ENCODE data around the gene AARS2.

The AARS2 gene

GRCh38 chr6:44260451-44261297 is 52.5 kb downstream of the AARS2 start:
- FAIRE-seq, result no peak

- no peak for FAIRE-seq
These were observed 53.1 kb downstream of the AARS2 start for GRCh38 chr6:44260011-44260410.

GRCh38 chr6:44258921-44259320 is 54.2 kb downstream of the AARS2 start:
- no peak for FAIRE-seq

DNA sequence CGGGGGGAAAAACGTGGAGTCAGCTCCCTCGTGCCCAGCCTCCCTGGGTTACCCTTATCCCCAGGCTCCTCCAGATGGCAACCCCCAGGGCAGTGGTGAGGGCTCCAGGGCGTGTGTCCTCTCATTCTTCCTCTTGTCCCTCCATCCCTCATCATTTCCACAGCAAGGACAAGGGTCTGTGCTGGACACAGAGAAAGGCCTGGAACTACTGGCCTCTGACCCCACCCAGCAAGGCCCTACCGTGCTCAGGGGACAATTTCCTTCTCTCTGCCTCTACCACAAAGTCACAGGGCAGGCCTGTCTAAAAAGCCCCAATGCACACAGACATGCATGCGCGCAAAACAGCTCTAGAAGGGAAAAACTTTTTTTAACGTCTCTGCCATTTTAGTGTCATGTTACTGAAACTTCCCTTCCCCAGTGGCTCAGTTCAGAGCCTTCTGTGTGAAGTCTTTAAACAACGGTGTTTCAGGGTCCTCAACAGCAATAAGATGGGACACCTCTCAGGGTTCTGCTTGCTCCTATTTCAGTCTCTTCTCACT is 54.8 kb downstream of the AARS2 start:
- FAIRE-seq, result no peak

DNA sequence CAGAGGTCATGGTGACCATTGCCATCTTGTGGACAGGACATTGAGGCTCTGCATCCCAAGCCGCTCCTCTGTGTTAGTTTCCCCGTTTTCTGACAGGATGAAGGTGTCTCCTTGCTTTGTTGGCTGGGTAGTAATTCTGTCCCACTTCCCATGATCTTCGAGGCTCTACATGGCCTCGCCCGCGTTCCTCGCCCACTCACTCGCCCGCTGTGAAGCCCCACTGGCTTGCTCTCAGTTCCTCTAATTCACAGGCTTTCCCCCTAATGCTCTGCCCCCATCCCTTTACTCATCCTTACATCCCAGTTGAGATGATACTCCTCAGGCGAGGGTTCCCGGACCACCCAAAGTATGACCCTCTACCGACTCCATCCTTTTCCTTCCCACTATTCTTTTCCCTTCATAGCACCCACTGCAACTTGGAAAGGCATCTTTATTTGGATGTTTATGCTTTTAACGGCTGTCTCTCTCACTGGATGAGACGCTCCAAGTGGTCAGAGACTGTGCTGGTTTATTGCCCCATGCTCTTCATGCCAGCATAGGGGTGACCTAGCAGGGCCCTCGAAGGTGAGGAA is 55.3 kb downstream of the AARS2 start:
- FAIRE-seq, result no peak

GRCh38 chr6:44257025-44257752 is 56.0 kb downstream of the AARS2 start, which contains the start of gene SLC35B2:
TSS of gene SLC35B2 (minus strand) at chr6:44257528. CDS start at chr6:44257410, 118 bp downstream.
- FAIRE-seq, result no peak

- no peak for FAIRE-seq
These were observed 56.4 kb downstream of the AARS2 start for GRCh38 chr6:44256775-44257024.

DNA sequence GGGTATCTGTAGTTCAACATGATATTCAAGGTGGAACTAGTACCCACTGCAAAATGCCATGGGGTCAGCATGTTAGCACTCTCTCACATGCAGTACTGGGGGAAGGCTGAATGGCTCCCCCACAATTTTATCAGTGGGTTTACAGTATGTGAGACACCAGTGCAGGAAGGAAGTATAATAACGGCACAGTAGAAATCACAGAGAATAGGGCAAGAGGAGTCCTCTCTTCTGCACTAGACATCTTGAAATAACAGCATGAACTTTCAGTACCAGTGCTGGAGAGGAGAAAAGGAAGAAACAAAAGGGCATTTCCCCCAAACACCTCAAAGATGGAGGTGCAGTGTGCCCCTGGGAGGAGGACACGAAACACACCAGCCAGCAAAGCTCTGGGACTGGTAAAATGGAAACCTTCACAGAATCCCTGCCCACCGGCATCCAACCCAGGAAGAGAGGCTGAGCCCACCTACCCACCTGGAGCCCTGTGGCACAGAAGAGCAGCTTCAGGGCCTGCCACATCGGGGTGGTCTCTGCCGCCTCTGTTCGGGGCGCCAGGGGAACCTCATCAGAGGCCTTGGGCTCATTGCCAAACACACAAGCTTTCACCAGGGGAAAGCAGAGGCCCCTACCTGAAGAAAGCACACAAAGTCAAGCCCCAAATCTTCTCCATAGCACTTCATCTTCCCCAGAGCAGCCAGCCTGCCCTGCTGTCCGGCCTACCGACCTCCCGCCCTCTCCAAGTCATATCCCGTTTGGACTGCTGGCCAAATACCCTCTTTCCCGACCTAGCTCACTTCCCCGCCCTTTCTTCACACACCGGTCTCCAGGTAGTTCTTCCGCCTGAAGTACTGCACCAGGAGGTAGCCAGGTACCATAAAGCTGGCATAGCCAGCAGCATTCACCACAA is 57.0 kb downstream of the AARS2 start:
- no peak for FAIRE-seq

DNA sequence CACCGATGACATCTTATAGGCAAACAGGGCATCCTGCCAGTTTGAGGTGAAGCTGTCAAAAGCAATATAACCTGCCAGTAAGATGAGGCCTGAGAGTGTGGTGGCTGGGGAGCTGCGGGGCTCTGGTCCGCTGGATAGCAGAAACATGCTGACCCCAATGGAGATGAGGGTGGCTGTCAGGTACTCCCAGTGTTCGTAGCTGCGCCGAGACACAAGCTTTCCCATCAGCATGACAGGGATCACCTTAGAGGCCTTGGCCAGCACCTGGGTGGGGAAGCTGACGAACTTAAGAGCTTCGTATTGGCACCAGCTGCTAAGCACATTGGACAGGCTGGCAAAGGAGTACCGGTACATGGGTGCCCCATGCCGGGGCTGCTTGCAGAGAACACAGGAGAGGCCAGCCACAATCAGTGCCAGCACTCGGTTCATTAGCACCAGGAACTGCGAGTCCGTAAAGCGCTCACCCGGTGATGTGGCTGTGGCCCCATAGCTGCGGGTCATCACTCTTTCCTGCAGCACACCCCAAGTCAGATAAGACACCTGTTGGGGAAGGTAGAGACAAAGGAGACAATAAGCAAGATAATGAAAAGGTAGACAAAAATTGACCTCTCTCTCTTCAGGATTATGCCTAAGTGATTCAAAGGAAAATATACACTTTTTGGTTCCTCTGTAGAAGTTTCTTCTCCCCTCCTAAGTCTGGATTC is 57.9 kb downstream of the AARS2 start:
- no peak for FAIRE-seq

DNA sequence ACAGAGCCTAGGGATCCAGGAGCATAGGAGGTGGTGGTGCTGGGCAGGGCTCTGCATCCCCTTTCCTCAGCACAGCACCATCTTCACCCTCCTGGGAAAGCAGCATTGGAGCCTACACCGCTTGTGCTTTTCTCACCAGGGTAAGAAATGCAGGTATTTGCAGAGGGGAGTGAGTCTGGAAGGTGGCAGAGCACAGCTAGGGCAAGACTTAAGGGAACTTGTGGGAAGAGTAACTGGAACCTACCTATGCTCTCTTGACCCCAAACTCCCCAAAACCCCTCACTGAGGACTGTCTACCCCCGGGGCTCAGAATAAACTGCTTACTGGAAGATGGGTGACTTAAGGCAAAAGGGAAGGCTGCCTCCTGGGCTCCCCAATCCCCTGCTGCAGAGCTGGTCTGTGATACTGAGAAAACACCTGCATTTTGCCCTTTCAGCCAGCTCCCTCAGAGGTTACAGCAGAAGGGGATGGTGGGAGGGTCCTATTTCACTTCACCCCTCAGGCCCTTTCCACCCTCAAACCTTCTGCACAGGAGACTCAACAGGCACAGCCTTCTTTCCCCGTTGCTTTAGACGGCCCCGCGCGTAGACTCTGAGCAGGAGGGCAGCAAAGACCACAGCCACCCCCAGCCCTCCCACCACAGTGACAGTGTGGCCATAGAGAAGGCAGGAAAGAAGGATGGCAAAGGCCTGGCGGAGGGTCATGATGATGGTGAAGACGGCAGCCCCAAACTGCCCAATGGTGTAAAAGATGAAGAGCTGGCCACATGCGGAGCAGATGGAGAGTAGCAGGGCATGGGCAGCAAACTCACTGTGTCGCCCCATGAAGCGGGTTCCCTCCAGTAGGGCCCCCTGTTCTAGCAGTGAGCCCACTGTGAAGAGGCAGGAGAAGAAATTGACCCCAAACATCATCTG is 58.7 kb downstream of the AARS2 start:
- FAIRE-seq, result no peak

DNA sequence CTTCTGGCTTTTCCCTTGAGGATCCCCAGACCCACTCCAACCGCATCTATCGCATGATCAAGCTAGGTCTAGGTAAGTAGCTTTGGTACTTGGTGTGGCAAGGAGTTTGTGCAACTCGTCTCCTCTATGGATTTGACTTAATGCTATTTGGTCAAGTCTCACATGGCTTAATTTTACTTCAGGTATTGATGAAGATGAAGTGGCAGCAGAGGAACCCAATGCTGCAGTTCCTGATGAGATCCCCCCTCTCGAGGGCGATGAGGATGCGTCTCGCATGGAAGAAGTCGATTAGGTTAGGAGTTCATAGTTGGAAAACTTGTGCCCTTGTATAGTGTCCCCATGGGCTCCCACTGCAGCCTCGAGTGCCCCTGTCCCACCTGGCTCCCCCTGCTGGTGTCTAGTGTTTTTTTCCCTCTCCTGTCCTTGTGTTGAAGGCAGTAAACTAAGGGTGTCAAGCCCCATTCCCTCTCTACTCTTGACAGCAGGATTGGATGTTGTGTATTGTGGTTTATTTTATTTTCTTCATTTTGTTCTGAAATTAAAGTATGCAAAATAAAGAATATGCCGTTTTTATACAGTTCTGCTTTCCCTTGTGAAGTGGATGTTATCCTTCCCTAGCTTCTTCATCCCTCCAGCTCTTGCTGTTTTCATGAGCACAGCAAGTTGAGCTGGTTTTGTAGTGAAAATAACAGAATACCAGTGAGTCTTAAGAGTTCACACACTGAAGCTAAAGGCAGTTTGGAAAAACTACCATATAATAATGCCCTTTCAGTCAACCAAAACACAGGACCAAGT is 59.6 kb downstream of the AARS2 start:
- FAIRE-seq, result no peak

GRCh38 chr6:44251576-44252524 is 61.3 kb downstream of the AARS2 start:
- FAIRE-seq, result no peak

- no peak for FAIRE-seq
These were observed 62.4 kb downstream of the AARS2 start for GRCh38 chr6:44250718-44251123.

DNA sequence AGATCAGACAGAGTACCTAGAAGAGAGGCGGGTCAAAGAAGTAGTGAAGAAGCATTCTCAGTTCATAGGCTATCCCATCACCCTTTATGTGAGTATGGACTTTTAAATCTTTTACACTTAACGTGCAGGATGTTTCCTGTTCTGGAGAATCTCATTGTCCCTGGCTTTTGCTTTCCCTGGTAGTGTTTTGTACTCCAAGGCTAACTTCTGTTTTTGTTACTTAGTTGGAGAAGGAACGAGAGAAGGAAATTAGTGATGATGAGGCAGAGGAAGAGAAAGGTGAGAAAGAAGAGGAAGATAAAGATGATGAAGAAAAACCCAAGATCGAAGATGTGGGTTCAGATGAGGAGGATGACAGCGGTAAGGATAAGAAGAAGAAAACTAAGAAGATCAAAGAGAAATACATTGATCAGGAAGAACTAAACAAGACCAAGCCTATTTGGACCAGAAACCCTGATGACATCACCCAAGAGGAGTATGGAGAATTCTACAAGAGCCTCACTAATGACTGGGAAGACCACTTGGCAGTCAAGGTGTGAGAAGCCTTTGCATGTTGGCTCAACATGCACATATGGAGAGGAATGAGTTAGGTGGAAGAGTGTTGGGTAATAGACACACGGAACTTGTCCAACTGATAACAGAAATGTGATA is 63.0 kb downstream of the AARS2 start:
- no peak for FAIRE-seq
